Trophoblast cell (in vitro differentiated cells and primary cell): ENCODE results near the gene GREM1.
A peak's percentile ranks its signal among the peaks of the same experiment; 100 is the strongest.

Experiments
- DNase-seq, 2 donors: peaks; one replicate each; pipeline ENCODE4 v3.0.0-alpha.2; 2016
- H2AFZ ChIP-seq: 2 replicates; pipeline ENCODE4 v1.6.1; 2013; ENCODE audit warnings: low read length, moderate library complexity, mild to moderate bottlenecking; ENCODE audit not compliant: insufficient read depth, poor library complexity
- H2AK5ac ChIP-seq: 2 replicates; pipeline ENCODE4 v1.6.1; 2013; ENCODE audit warnings: mild to moderate bottlenecking, low read length
- H2BK120ac ChIP-seq: 2 replicates; pipeline ENCODE4 v1.6.1; 2013; ENCODE audit warnings: low read length, mild to moderate bottlenecking, moderate library complexity; ENCODE audit not compliant: insufficient read depth, poor library complexity
- H2BK12ac ChIP-seq: 2 replicates; pipeline ENCODE4 v1.6.1; 2013; ENCODE audit warnings: mild to moderate bottlenecking, low read length, moderate library complexity
- H2BK5ac ChIP-seq: 2 replicates; pipeline ENCODE4 v1.6.1; 2013; ENCODE audit warnings: low read length, low read depth, moderate library complexity, mild to moderate bottlenecking; ENCODE audit not compliant: poor library complexity
- H3K14ac ChIP-seq: 2 replicates; pipeline ENCODE4 v1.6.1; 2013; ENCODE audit warnings: mild to moderate bottlenecking, low read length
- H3K18ac ChIP-seq: 2 replicates; pipeline ENCODE4 v1.6.1; 2013; ENCODE audit warnings: mild to moderate bottlenecking, low read length
- H3K23ac ChIP-seq: 2 replicates; pipeline ENCODE4 v1.6.1; 2013; ENCODE audit warnings: low read length
- H3K27ac ChIP-seq: 2 replicates; pipeline ENCODE4 v1.5.1; 2013; ENCODE audit warnings: low read depth, mild to moderate bottlenecking, inconsistent platforms, low read length, moderate library complexity
- H3K27me3 ChIP-seq: 2 replicates; pipeline ENCODE4 v1.6.1; 2013; ENCODE audit warnings: inconsistent platforms, mild to moderate bottlenecking, low read length, moderate library complexity; ENCODE audit not compliant: insufficient read depth
- H3K36me3 ChIP-seq, 2 experiments: 1 replicate in 1 of 2; 2 replicates in 1 of 2; pipeline ENCODE4 v1.6.1; 2013; ENCODE audit warnings: low read length in 2 of 2, mild to moderate bottlenecking in 2 of 2, moderate library complexity in 1 of 2; ENCODE audit not compliant: insufficient read depth in 2 of 2, control insufficient read depth in 1 of 2
- H3K4ac ChIP-seq: 2 replicates; pipeline ENCODE4 v1.6.1; 2013; ENCODE audit warnings: low read depth, mild to moderate bottlenecking, low read length, moderate library complexity
- H3K4me1 ChIP-seq, 2 experiments: 1 replicate in 1 of 2; 2 replicates in 1 of 2; pipeline ENCODE4 v1.6.1; 2013; ENCODE audit warnings: low read length in 2 of 2, mild to moderate bottlenecking in 2 of 2, moderate library complexity in 1 of 2; ENCODE audit not compliant: insufficient read depth in 2 of 2, control insufficient read depth in 1 of 2
- H3K4me2 ChIP-seq: 2 replicates; pipeline ENCODE4 v1.6.1; 2013; ENCODE audit warnings: inconsistent platforms, mild to moderate bottlenecking, low read length, moderate library complexity
- H3K4me3 ChIP-seq: 2 replicates; pipeline ENCODE4 v1.5.1; 2013; ENCODE audit warnings: mild to moderate bottlenecking, low read depth, low read length, inconsistent platforms
- H3K79me1 ChIP-seq: one replicate; pipeline ENCODE4 v1.6.1; 2013; ENCODE audit warnings: low read length
- H3K79me2 ChIP-seq: 2 replicates; pipeline ENCODE4 v1.6.1; 2013; ENCODE audit warnings: low read length, mild to moderate bottlenecking; ENCODE audit not compliant: control insufficient read depth, insufficient read depth, poor library complexity
- H3K9ac ChIP-seq: 2 replicates; pipeline ENCODE4 v1.6.1; 2013; ENCODE audit warnings: mild to moderate bottlenecking, low read length
- H3K9me3 ChIP-seq: 2 replicates; pipeline ENCODE4 v1.6.1; 2013; ENCODE audit warnings: low read depth, mild to moderate bottlenecking, control low read depth, inconsistent platforms, low read length; ENCODE audit not compliant: insufficient read depth
- H4K12ac ChIP-seq: 2 replicates; pipeline ENCODE4 v1.6.1; 2013; ENCODE audit warnings: low read depth, mild to moderate bottlenecking, low read length, moderate library complexity
- H4K8ac ChIP-seq: 2 replicates; pipeline ENCODE4 v1.6.1; 2013; ENCODE audit warnings: low read depth, mild to moderate bottlenecking, low read length, moderate library complexity
- H4K91ac ChIP-seq: one replicate; pipeline ENCODE4 v1.6.1; 2013; ENCODE audit warnings: low read depth, mild to moderate bottlenecking, low read length, moderate library complexity
- WGBS: extraction: QIAGEN DNeasy Blood & Tissue Kit; methylation state at CpG from one replicate; pipeline ENCODE4 v1.1.7; 2013; ENCODE audit warnings: missing lambda C conversion rate; ENCODE audit not compliant: insufficient read length, insufficient coverage; ENCODE audit errors: extremely low coverage; 5-methylcytosine and 5-hydroxymethylcytosine counted together

GREM1 gene

DNA sequence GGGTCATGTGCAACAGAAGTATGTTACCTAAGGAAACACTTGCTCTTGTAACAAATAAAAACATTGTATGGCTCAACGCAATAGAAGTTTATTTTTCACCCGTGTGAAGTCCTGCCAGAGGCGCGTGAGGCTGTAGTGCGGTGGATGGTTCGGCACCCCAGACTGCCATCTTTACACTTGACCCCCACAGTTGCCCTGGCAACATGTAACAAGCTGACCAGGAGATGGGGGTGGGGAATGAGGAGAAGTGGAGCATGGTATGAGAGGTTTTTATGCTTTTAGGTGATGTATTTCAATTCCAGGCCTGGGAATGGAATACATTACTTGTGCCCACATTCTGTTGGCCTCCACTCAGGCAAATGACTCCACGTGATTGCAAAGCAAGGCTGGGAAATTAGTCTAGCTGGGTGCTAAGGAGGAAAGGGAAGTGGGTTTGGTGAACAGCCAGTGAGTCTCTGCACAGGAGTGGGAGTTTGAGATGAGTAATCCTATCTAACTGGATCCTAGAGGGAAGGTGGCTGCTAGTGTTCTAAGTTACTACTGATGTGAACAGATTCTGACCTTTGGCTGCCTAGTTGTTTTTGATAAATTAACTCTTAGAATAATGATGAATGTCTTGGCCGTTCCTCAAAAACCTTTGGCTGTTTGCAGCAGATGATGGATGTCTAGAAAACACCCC is 33.8 kb upstream of the GREM1 start:
- no peak overlapping the region for H3K23ac ChIP-seq
- no peak overlapping the region for H2BK120ac ChIP-seq
- H3K4me2 ChIP-seq: no peak overlapping the region
- no peaks in the 10 kb centered on the region for H3K27me3 ChIP-seq
- H4K12ac ChIP-seq: no peak overlapping the region
- H3K4ac ChIP-seq: no peak overlapping the region
- H3K27ac ChIP-seq: no peak overlapping the region
- no peak overlapping the region for H4K91ac ChIP-seq
- H3K36me3 ChIP-seq: no peaks in the 10 kb centered on the region
- no peak overlapping the region for H3K9ac ChIP-seq
- H3K4me1 ChIP-seq: no peaks in the 10 kb centered on the region
- peak in 1 of 2 donors; percentile 24 for DNase-seq
- H3K9me3 ChIP-seq: no peaks in the 10 kb centered on the region
- no peak overlapping the region for H2BK5ac ChIP-seq
- H2BK12ac ChIP-seq: no peak overlapping the region
- no peak overlapping the region for H3K14ac ChIP-seq
- H3K79me2 ChIP-seq: no peaks in the 10 kb centered on the region
- no peak overlapping the region for H2AFZ ChIP-seq
- H3K79me1 ChIP-seq: no peaks in the 10 kb centered on the region
- WGBS: no CpG with 5 or more reads among the region's 8 CpGs
- H3K18ac ChIP-seq: no peak overlapping the region
- no peak overlapping the region for H4K8ac ChIP-seq
- no peak overlapping the region for H3K4me3 ChIP-seq
- H2AK5ac ChIP-seq: no peak overlapping the region

DNA sequence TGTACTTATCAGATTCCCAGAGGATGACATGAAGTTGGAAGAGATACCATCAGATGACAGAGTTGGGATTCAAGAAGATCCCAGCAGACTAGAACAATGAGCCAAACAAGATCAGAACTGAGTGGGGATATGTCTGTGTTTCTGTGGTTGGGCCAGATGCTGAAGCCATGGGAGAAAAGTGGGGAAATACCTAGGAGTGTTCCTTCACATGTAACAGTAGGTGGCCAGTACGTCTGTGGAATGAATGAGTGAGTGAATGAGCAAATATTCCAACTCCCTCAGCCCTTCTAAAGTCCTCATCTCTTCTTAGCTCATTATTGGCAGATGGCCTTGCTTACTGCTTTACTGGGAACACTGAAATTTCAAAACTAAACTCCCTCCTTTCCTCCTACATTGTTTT is 32.2 kb upstream of the GREM1 start:
- no peaks in the 10 kb centered on the region for H3K27me3 ChIP-seq
- H3K9ac ChIP-seq: no peak overlapping the region
- no peak overlapping the region for H2BK5ac ChIP-seq
- no peak overlapping the region for H2BK12ac ChIP-seq
- H3K23ac ChIP-seq: no peak overlapping the region
- H3K79me1 ChIP-seq: no peaks in the 10 kb centered on the region
- H3K4me3 ChIP-seq: no peak overlapping the region
- H3K27ac ChIP-seq: no peak overlapping the region
- no peak overlapping the region for H4K12ac ChIP-seq
- H3K14ac ChIP-seq: no peak overlapping the region
- no peak overlapping the region for H3K18ac ChIP-seq
- no peak overlapping the region for H2AFZ ChIP-seq
- H3K4me2 ChIP-seq: no peak overlapping the region
- DNase-seq: peak; percentile 9 to 49
- no peak overlapping the region for H3K4ac ChIP-seq
- H3K36me3 ChIP-seq: no peaks in the 10 kb centered on the region
- H2BK120ac ChIP-seq: no peak overlapping the region
- H3K4me1 ChIP-seq: no peaks in the 10 kb centered on the region
- no peaks in the 10 kb centered on the region for H3K79me2 ChIP-seq
- H4K91ac ChIP-seq: no peak overlapping the region
- no CpG with 5 or more reads among the region's 1 CpG for WGBS
- H4K8ac ChIP-seq: no peak overlapping the region
- H3K9me3 ChIP-seq: no peaks in the 10 kb centered on the region
- H2AK5ac ChIP-seq: no peak overlapping the region

DNA sequence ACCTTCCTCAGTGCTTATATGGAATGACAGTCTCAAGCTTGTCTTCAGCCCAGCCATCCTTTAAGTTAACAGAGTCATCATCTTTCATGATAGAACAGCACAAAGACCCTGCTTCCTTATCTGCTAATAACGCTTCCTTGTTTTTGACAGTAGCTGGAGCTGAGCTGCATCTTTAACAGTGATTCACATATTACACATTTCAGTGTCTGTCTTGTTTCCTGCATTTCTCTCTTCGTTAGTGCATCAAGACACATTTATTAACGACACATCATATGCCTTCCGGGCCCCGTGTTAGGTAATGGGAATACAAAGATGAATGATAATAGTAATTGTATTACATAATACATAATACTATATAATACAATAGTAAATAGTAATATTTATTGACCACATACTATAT is 30.2 kb upstream of the GREM1 start:
- Histone ChIP-seq H3K27ac (no peak overlapping the region), H3K4me1 (no peaks in the 10 kb centered on the region), H2BK12ac (no peak overlapping the region), H3K14ac (no peak overlapping the region), H4K12ac (no peak overlapping the region), H3K79me2 (no peaks in the 10 kb centered on the region), H2BK120ac (no peak overlapping the region), H3K23ac (no peak overlapping the region), H3K9ac (no peak overlapping the region), H3K4ac (no peak overlapping the region), H3K79me1 (no peaks in the 10 kb centered on the region), H3K4me2 (no peak overlapping the region), H3K18ac (no peak overlapping the region), H4K8ac (no peak overlapping the region), H3K9me3 (no peaks in the 10 kb centered on the region), H2BK5ac (no peak overlapping the region), H3K27me3 (no peaks in the 10 kb centered on the region), H3K36me3 (peaks cover 0 to 3% of the 10 kb centered on the region in 2 experiments), H3K4me3 (no peak overlapping the region), H2AK5ac (no peak overlapping the region), H2AFZ (no peak overlapping the region), H4K91ac (no peak overlapping the region)
- DNase-seq: peak in 1 of 2 donors; percentile 56
- no CpG with 5 or more reads among the region's 5 CpGs for WGBS

DNA sequence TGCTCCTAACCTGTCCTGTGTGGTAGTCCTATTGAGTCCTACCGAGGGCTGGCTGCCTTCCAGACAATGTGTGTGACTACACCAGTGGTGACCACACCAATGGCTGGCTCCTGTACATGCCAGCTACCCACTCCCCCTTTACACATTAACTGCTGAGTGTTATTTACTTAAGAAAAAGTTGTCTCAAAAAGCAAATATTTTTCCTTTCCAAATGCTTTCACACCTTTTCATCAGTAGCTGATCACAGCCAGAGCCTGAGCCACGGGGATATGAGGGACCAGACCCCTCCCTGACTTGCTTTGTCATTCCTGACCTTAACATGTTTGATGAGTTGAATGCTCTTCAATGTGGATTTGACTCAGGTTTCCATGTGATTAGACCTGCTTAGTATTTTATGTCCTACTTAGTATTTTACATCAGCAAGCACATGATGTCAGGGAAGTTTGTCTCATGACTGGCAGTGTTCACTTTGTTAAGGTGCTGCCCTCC is 29.6 kb upstream of the GREM1 start:
- H3K4me1 ChIP-seq: no peaks in the 10 kb centered on the region
- WGBS: no CpG with 5 or more reads among the region's 2 CpGs
- H3K18ac ChIP-seq: no peak overlapping the region
- no peak overlapping the region for H2BK5ac ChIP-seq
- peaks cover 0 to 3% of the 10 kb centered on the region in 2 experiments for H3K36me3 ChIP-seq
- no peak overlapping the region for H3K4me2 ChIP-seq
- no peaks in the 10 kb centered on the region for H3K79me2 ChIP-seq
- no peak overlapping the region for H2BK120ac ChIP-seq
- no peaks in the 10 kb centered on the region for H3K79me1 ChIP-seq
- no peak overlapping the region for H4K91ac ChIP-seq
- H3K23ac ChIP-seq: no peak overlapping the region
- no peaks in the 10 kb centered on the region for H3K27me3 ChIP-seq
- no peaks in the 10 kb centered on the region for H3K9me3 ChIP-seq
- no peak overlapping the region for H2BK12ac ChIP-seq
- H3K9ac ChIP-seq: no peak overlapping the region
- H4K12ac ChIP-seq: no peak overlapping the region
- H3K14ac ChIP-seq: no peak overlapping the region
- DNase-seq: no peak
- H4K8ac ChIP-seq: no peak overlapping the region
- H3K4me3 ChIP-seq: no peak overlapping the region
- no peak overlapping the region for H3K4ac ChIP-seq
- no peak overlapping the region for H2AFZ ChIP-seq
- H2AK5ac ChIP-seq: no peak overlapping the region
- H3K27ac ChIP-seq: no peak overlapping the region
